Loucy (cell line): ENCODE data around the gene NPAT.
"Not testable (repeated sequence)": the region's sequence is repeated elsewhere in the genome, so short reads cannot be mapped to it uniquely, and the experiment has no call there.

Experiments used
- H2AFZ ChIP-seq: fragments of 200-600 bp; sonication (generic); 2 replicates; pipeline ENCODE4 v1.6.0; 2016; ENCODE audit warnings: antibody characterized with exemption, mild to moderate bottlenecking, low read length, moderate library complexity
- H3F3A ChIP-seq: fragments of 200-600 bp; 2 replicates; pipeline ENCODE4 v1.6.0; 2016; ENCODE audit warnings: antibody characterized with exemption, low read depth, mild to moderate bottlenecking
- H3K27me3 ChIP-seq: fragments of 200-600 bp; sonication (generic); 2 replicates; pipeline ENCODE4 v1.6.1; 2014; ENCODE audit warnings: low read length, mild to moderate bottlenecking; ENCODE audit not compliant: insufficient read depth, poor library complexity, severe bottlenecking
- H3K36me3 ChIP-seq: fragments of 200-600 bp; sonication (generic); 2 replicates; pipeline ENCODE4 v1.6.1; 2016; ENCODE audit warnings: low read length; ENCODE audit not compliant: insufficient read depth
- H3K4me1 ChIP-seq: fragments of 200-600 bp; sonication (generic); 2 replicates; pipeline ENCODE4 v1.5.1; 2014; ENCODE audit warnings: low read length, mild to moderate bottlenecking; ENCODE audit not compliant: insufficient read depth, poor library complexity, severe bottlenecking
- H3K4me2 ChIP-seq: fragments of 200-600 bp; sonication (generic); 2 replicates; pipeline ENCODE4 v1.6.0; 2014; ENCODE audit warnings: antibody characterized with exemption, low read length, low read depth, mild to moderate bottlenecking; ENCODE audit not compliant: poor library complexity, severe bottlenecking
- H3K4me3 ChIP-seq: fragments of 200-600 bp; sonication (generic); 2 replicates; pipeline ENCODE4 v1.5.1; 2014; ENCODE audit warnings: low read length, mild to moderate bottlenecking, mixed read lengths; ENCODE audit not compliant: poor library complexity, severe bottlenecking
- H3K79me2 ChIP-seq: fragments of 200-600 bp; sonication (generic); 2 replicates; pipeline ENCODE4 v1.6.1; 2014; ENCODE audit warnings: low read length; ENCODE audit not compliant: insufficient read depth
- H3K9ac ChIP-seq: fragments of 200-600 bp; sonication (generic); 2 replicates; pipeline ENCODE4 v1.6.0; 2014; ENCODE audit warnings: mild to moderate bottlenecking, low read depth, low read length, moderate library complexity; ENCODE audit not compliant: poor library complexity, severe bottlenecking
- H3K9me2 ChIP-seq: fragments of 200-600 bp; sonication (generic); replicated peaks from 2 replicates; pipeline ENCODE4 v1.6.1; 2016; ENCODE audit warnings: low read depth, low read length, mixed read lengths
- H3K9me3 ChIP-seq: fragments of 200-600 bp; sonication (generic); 2 replicates; pipeline ENCODE4 v1.6.1; 2014; ENCODE audit warnings: mild to moderate bottlenecking, antibody characterized with exemption, low read length, low read depth; ENCODE audit not compliant: insufficient read depth
- H4K20me1 ChIP-seq: fragments of 200-600 bp; sonication (generic); 2 replicates; pipeline ENCODE4 v1.6.0; 2014; ENCODE audit warnings: antibody characterized with exemption, low read length, mild to moderate bottlenecking; ENCODE audit not compliant: insufficient read depth, poor library complexity, severe bottlenecking
- CTCF ChIP-seq: fragments of 200-600 bp; sonication (generic); conservative IDR thresholded peaks from 2 replicates; pipeline ENCODE4 v1.5.1; 2014; ENCODE audit warnings: mild to moderate bottlenecking, antibody characterized with exemption, low read length
- EZH2phosphoT487 ChIP-seq: fragments of 200-600 bp; IDR thresholded peaks from 2 replicates; pipeline ENCODE4 v1.6.1; 2018; ENCODE audit warnings: antibody characterized with exemption, mild to moderate bottlenecking, moderate library complexity, borderline replicate concordance

Gene NPAT

DNA sequence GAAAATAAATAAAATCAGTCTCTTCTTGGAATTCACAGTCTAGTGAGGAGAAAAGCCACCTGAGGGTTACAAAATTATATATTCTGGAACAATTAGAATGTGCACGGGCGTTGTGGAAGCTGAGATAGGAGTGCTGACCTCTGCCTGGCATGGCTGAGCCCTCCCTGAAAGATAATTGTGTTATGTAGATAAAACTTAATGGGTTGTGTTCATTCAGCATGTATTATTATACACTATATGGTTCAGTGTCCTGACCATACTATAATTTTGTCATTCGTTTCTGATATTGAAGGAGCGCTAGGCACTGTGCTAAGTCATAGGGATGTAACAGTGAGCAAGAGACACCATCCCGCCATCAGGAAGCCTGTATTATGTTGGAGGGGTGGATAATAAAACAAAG, 97.3 kb downstream of the NPAT start:
- H3K27me3 ChIP-seq: no peaks in the 10 kb centered on the region

DNA sequence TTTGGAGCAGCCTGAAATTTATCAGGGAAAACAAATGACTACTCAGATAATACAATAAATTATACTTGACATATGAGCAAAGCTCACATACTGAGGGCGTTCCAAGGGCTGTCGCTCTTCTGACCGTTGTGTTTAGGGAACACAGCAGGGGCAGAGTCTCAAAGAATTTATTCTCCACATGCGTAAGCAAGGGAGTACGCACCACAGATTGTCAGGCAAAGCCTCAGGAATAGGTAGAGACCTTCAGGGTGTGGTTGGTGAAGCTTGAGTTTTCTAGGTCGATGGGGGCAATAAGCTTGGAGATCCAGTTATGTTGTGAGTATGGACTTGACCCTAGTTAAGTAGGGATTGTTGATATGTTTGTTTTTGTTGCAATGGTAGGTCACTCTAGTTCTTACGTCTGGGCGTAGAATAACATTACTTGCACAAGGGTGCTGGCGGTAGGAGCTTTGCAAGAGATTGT, 100.2 kb downstream of the NPAT start:
- peaks cover 19% of the 10 kb centered on the region for H3K79me2 ChIP-seq
- H4K20me1 ChIP-seq: no peaks in the 10 kb centered on the region
- H3K4me3 ChIP-seq: peak overlapping the region; percentile 92
- peak overlapping the region; percentile 96 for H2AFZ ChIP-seq
- no peaks in the 10 kb centered on the region for H3K9me2 ChIP-seq
- TF ChIP-seq EZH2phosphoT487 (no peak), CTCF (no peak)
- peak overlapping the region; percentile 79 for H3K9ac ChIP-seq
- no peaks in the 10 kb centered on the region for H3F3A ChIP-seq
- no peaks in the 10 kb centered on the region for H3K36me3 ChIP-seq
- no peaks in the 10 kb centered on the region for H3K27me3 ChIP-seq
- peak overlapping the region; percentile 83 for H3K4me2 ChIP-seq
- H3K4me1 ChIP-seq: peaks cover 25% of the 10 kb centered on the region
- no peaks in the 10 kb centered on the region for H3K9me3 ChIP-seq

More for the DNA sequence above, 97.3 kb downstream of the NPAT start:
- Histone ChIP-seq H3K9me3 (no peaks in the 10 kb centered on the region), H2AFZ (no peak overlapping the region), H3K9me2 (no peaks in the 10 kb centered on the region), H3K79me2 (peaks cover 19% of the 10 kb centered on the region), H3K9ac (no peak overlapping the region), H3K4me3 (no peak overlapping the region), H3F3A (no peaks in the 10 kb centered on the region), H3K36me3 (no peaks in the 10 kb centered on the region), H3K4me1 (peaks cover 25% of the 10 kb centered on the region), H3K4me2 (peak overlapping the region; percentile 83), H4K20me1 (no peaks in the 10 kb centered on the region)
- TF ChIP-seq CTCF: no peak
- no peak for TF ChIP-seq EZH2phosphoT487

DNA sequence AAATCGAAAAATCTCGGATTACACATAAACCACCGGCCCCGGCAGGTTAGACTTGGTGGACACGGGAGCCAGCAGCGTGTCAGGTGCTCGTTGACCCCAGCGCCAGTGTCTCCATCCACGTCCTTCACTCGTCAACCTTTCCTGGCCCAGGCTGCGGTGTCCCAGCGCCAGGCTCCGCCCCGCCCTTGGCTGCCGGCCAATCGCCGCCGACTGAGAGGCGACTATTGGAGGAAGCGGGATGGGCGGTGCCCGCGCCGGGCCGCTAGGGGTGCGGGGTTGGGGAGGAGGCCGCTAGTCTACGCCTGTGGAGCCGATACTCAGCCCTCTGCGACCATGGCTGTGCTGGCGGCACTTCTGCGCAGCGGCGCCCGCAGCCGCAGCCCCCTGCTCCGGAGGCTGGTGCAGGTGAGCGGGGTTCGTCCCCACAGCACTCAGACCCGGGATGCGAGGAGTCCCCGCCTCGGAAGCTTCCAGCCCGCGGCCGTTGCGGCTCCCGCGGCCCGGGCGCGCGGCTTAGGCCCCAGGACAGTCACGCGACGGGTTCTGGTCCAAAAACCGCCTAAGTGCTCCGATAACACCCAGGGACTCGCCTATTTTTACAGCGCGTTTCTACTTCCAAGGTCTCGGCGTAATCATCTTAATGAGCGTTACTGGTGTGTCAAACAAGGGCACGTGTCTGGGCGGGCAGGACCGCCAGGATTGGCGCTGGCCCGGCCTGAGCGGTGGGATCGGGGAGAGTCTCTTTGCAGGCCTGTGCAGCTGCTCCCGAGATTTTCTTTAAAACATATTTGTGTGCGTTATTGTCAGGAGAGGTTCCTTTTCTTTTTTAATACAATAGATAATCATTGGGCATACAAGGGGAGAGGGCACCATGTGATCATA, 100.9 kb downstream of the NPAT start, which contains the start of gene ACAT1:
TSS of gene ACAT1 (plus strand) at position 294 of the 882 bp plus-strand sequence. CDS start at position 334, 40 bp downstream.
- H2AFZ ChIP-seq: peak within 1 kb of the TSS; percentile 96
- H3K9ac ChIP-seq: peak within 1 kb of the TSS; percentile 79
- TF ChIP-seq EZH2phosphoT487: no peak
- no peak for TF ChIP-seq CTCF
- no peaks in the 10 kb centered on the region for H4K20me1 ChIP-seq
- H3K4me1 ChIP-seq: peaks cover 25% of the 10 kb centered on the region
- H3K9me2 ChIP-seq: no peaks in the 10 kb centered on the region
- H3K4me2 ChIP-seq: peak within 1 kb of the TSS; percentile 83
- H3K4me3 ChIP-seq: peak within 1 kb of the TSS; percentile 92
- H3K79me2 ChIP-seq: peaks cover 19% of the 10 kb centered on the region
- no peaks in the 10 kb centered on the region for H3K36me3 ChIP-seq
- no peaks in the 10 kb centered on the region for H3F3A ChIP-seq
- H3K9me3 ChIP-seq: no peaks in the 10 kb centered on the region
- no peaks in the 10 kb centered on the region for H3K27me3 ChIP-seq

GRCh38 chr11:108120936-108121273, 101.5 kb downstream of the NPAT start:
- peak overlapping the region; percentile 57 for H3K9ac ChIP-seq
- not testable (repeated sequence) for H4K20me1 ChIP-seq, H3K9me2 ChIP-seq, H3K36me3 ChIP-seq, H3F3A ChIP-seq, H3K9me3 ChIP-seq, H3K27me3 ChIP-seq
- H3K4me2 ChIP-seq: peak overlapping the region; percentile 83
- H3K4me1 ChIP-seq: peaks cover 25% of the 10 kb centered on the region
- peak overlapping the region; percentile 92 for H3K4me3 ChIP-seq
- peak overlapping the region; percentile 96 for H2AFZ ChIP-seq
- H3K79me2 ChIP-seq: peaks cover 19% of the 10 kb centered on the region
